IPS DF 4.7 (cell line): ENCODE measurements around the gene TMEM179.

Source experiments
- DNase-seq: peaks from one replicate; pipeline ENCODE4 v3.0.0-alpha.2; 2013; ENCODE audit warnings: low spot score; ENCODE audit errors: extremely low read depth

TMEM179 gene

DNA sequence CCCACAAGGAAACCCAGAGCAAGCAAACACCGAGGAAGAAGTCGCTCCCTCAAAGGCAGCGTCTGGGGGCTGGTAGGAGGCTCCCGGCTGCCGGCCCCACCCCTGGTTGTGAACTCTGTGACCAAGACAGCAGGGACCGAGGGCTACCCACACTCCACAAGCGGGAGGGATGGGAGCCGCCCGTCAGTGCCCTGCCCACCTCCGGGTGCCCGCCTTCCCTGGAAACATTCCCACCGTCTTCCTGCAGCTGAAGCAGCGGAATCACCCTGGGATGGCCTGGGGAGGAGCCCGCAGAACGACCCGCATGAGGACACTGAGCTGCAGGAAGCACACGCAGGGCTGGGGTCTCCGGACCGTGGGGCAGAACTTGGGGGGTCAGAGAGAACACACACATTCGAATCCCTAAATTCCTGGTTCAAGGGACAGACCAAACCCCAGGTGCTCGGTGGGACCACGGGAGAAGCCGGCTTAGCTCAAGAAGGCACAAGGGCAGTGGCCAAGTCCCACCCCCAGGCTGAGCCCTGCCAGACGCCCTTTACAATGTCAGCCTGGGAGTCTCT lies 58.5 kb downstream of the TMEM179 start:
- no peak for DNase-seq

GRCh38 chr14:104545151-104545941 lies 59.2 kb downstream of the TMEM179 start:
- no peak for DNase-seq

- DNase-seq: no peak
Observed at GRCh38 chr14:104544362-104544961, 60.1 kb downstream of the TMEM179 start.

DNA sequence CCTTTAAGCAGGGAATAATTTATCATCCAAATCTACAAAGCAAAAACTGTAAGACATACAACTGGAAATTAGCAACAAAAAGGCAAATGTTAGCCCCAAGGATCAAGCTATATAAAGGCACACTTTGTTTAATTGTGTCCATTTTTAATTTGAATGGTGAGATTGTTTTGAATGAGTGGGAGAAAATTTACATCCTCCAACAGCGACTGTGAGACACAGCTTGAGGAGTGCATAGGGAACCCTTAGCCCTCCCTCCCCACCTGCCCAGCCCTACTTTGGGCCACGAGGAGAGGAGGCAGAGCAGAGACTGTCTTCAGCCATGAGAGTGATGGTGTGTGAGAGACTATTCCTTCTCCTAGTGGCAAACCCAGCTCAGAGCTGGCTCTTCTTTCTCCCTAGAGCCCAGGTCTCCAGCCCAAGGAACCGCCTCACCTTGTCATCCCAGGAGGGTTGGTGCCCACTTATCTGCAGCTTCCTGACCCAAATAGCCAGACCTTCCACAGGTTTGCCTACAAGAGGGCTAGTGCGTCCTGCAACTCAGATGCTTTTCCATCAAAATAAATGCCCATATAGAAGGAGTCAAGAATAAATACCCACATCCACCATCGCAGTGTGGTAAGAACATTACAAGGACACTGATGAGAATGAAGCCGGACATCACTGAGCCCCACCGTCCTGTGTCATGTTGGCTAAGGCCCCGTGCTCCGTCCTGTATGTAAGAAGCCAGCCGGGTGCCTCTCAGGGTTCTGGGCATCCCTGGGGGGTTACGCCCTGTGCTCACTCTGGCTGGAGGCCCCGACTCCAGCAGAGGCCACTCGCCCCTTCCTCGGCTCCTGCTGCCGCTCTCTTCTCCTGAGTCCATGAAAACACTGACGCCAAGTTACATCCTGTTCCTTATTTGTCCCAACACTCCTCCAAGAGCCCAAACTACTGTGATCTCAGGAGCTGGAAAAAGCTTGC lies 61.4 kb downstream of the TMEM179 start:
- DNase-seq: no peak

- DNase-seq: no peak
Observed at GRCh38 chr14:104541905-104542465, 62.6 kb downstream of the TMEM179 start.
